Measurements from ENCODE around the gene CD99. TPM values are rescaled to one million over a fixed set of nuclear protein-coding genes. Genes with fewer than 3 reads are reported as not detected.

The CD99 gene
- total RNA-seq, 4 donors from 2014 or later, result 248 to 635 (median 378) TPM

GRCh38 chrX:2662586-2662985, 28.5 kb upstream of the CD99 start:
- no peak for TF ChIP-seq CTCF (IDR thresholded peaks at IDR 0.05; ENCODE audit: low read depth)

- TF ChIP-seq CTCF (IDR thresholded peaks at IDR 0.05; ENCODE audit: low read depth), result no peak
Measured at GRCh38 chrX:2664502-2664901, 26.6 kb upstream of the CD99 start.

DNA sequence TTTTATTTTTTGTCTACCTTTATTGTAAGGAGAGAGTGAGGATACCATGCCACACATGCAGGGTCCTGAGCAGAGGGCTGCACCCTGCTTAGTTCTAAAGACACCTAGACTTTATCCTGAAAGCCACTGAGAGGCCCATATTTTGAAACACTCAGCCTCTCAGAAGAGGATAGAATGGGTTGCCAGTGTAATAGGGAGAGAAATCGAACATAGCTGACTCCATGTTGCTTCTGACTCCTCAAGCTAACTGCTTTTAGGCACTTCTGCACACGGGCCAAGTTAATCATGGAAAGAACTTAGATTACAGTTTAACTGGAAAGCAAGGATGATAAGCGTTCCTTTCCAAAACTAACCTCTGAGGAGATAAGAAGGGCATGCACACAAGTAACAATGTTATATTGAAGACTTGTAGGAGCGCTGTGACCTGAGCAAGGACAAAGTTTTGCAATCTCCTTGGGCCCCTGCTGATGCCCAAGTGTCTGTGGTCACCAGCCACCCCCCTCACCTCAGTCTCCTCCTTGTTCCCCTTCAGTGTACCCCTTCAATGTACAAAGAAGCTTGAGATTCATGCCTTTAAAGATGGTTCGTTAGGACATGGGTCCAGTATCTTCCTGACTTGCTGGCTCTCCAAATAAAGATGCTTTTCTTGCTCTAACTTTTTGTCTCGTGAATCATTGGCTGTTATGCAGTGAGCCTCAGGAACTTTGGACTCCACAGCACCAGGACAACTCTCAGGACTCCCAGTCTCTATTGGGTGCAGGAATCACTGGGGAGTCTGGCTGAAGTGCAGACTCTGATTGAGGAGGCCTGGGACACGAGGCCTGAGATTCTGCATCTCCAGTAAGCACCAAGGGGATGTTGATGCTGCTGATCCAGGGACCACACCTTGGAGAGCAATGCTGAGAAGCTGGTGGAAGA, 25.4 kb upstream of the CD99 start:
- TF ChIP-seq CTCF (IDR thresholded peaks at IDR 0.05; ENCODE audit: low read depth), result no peak

GRCh38 chrX:2666491-2666890, 24.6 kb upstream of the CD99 start:
- TF ChIP-seq CTCF (IDR thresholded peaks at IDR 0.05; ENCODE audit: low read depth), result no peak

DNA sequence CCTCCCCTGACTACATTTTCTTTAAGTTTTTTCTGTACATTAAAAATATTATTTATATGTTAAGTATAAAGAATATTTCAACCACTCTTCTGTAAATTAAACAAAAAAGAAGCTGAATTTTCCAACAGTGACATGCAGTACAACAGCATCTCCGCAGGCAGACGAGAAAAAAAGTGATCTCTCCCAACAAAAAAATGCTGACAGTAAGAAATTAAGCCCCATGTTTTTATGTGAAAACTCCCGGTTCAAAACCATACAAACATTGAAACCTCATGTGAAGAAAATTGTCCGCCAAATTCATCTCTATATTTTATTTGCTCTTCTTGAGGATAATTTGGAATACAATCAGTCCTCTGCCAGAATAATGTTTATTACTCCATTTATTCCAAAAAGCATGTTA, 20.1 kb upstream of the CD99 start:
- TF ChIP-seq CTCF (IDR thresholded peaks at IDR 0.05; ENCODE audit: low read depth), result no peak

GRCh38 chrX:2672084-2672483, 19.0 kb upstream of the CD99 start:
- no peak for TF ChIP-seq CTCF (IDR thresholded peaks at IDR 0.05; ENCODE audit: low read depth)

- no peak for TF ChIP-seq CTCF (IDR thresholded peaks at IDR 0.05; ENCODE audit: low read depth)
Measured at GRCh38 chrX:2673611-2674010, 17.5 kb upstream of the CD99 start.
